Glutamatergic neuron (in vitro differentiated cells): Measurements from ENCODE around the gene TP53BP1. TPM values are rescaled to one million over a fixed set of nuclear protein-coding genes. Genes with fewer than 3 reads are reported as not detected.

Experiments
- DNase-seq: peaks from one replicate; pipeline ENCODE4 v3.0.0; 2022
- H3K27ac Mint-ChIP-seq: one replicate; pipeline ENCODE4 v1.8.0; 2020; ENCODE audit warnings: mild to moderate bottlenecking, mixed read lengths, inconsistent platforms; ENCODE audit not compliant: unreplicated experiment
- H3K27me3 Mint-ChIP-seq: one replicate; pipeline ENCODE4 v1.8.0; 2020; ENCODE audit warnings: mild to moderate bottlenecking, moderate library complexity, mixed read lengths, inconsistent platforms; ENCODE audit not compliant: unreplicated experiment
- H3K36me3 Mint-ChIP-seq: one replicate; pipeline ENCODE4 v1.8.0; 2020; ENCODE audit warnings: mild to moderate bottlenecking, mixed read lengths, inconsistent platforms; ENCODE audit not compliant: unreplicated experiment
- H3K4me1 Mint-ChIP-seq: one replicate; pipeline ENCODE4 v1.8.0; 2020; ENCODE audit warnings: mild to moderate bottlenecking, low read depth, mixed read lengths, inconsistent platforms; ENCODE audit not compliant: unreplicated experiment
- H3K4me3 Mint-ChIP-seq: one replicate; pipeline ENCODE4 v1.8.0; 2020; ENCODE audit warnings: mild to moderate bottlenecking, mixed read lengths, inconsistent platforms; ENCODE audit not compliant: unreplicated experiment
- H3K9me3 Mint-ChIP-seq: one replicate; pipeline ENCODE4 v1.8.0; 2020; ENCODE audit warnings: mild to moderate bottlenecking, moderate library complexity, mixed read lengths, inconsistent platforms; ENCODE audit not compliant: unreplicated experiment
- total RNA-seq: library from RNA; stranded (reverse); fragmentation: NEBNext Ultra II Directional; extraction: Animal tissue kit (Norgen Biotek cat#: 25700); gene quantifications from one replicate; pipeline ENCODE4 v1.2.1, GENCODE V29; 2021; ENCODE audit not compliant: unreplicated experiment
- TF ChIP-seq, protein P1 (sequence below): fragments of 200-600 bp; sonication (generic); IDR thresholded peaks from one replicate; pipeline ENCODE4 v1.5.0; 2021; ENCODE audit not compliant: partially characterized antibody, unreplicated experiment

TP53BP1 gene
- total RNA-seq, 1 donor from 2014 or later, result 142 TPM

DNA sequence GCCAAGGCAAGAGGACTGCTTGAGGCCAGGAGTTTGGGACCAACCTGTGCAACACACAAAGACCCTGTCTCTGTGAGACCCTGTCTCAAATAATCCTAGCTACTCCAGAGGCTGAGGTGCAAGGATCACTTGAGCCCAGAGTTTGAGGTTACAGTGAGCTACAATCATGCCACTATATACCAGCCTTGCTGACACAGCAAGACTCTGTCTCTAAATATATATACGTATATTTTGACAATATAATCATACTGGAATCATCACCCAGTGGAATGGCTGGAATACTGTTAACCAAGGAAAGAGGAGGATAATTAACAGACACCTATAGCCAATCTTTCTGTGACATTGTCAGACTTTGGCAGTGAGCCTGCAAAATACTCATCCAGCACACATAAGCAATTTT is 15.5 kb upstream of the TP53BP1 start:
- Mint-ChIP-seq H3K4me1 (peaks cover 28% of the 10 kb centered on the region), H3K4me3 (peak overlapping the region; percentile 93), H3K9me3 (peaks cover 5% of the 10 kb centered on the region), H3K27ac (peak overlapping the region; percentile 98), H3K27me3 (peaks cover 13% of the 10 kb centered on the region), H3K36me3 (no peaks in the 10 kb centered on the region)
- DNase-seq, result no peak
- TF ChIP-seq, protein P1, sequence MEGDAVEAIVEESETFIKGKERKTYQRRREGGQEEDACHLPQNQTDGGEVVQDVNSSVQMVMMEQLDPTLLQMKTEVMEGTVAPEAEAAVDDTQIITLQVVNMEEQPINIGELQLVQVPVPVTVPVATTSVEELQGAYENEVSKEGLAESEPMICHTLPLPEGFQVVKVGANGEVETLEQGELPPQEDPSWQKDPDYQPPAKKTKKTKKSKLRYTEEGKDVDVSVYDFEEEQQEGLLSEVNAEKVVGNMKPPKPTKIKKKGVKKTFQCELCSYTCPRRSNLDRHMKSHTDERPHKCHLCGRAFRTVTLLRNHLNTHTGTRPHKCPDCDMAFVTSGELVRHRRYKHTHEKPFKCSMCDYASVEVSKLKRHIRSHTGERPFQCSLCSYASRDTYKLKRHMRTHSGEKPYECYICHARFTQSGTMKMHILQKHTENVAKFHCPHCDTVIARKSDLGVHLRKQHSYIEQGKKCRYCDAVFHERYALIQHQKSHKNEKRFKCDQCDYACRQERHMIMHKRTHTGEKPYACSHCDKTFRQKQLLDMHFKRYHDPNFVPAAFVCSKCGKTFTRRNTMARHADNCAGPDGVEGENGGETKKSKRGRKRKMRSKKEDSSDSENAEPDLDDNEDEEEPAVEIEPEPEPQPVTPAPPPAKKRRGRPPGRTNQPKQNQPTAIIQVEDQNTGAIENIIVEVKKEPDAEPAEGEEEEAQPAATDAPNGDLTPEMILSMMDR, result no peak

DNA sequence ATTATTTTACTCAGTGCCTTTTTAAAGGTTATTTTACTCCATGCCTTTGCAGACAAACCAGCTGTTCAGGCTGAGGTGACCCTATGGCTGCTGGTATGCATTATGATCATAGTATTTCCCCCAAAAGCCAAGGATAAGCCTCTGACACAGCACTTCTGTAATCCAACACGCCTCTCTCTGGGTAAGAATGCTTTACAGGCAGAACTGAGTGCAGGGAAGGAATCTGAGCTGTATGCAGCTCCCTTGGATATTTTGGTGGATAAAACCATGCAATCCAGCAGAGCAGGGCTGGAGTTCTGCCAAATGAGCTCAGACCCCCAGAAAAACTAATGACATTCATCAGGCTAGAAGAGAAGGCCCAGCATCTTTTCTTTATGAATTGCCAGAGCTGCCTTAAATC is 12.8 kb upstream of the TP53BP1 start:
- Mint-ChIP-seq H3K4me1 (peaks cover 11% of the 10 kb centered on the region), H3K27me3 (peaks cover 5% of the 10 kb centered on the region), H3K9me3 (peaks cover 3% of the 10 kb centered on the region), H3K36me3 (no peaks in the 10 kb centered on the region), H3K27ac (no peak overlapping the region), H3K4me3 (no peak overlapping the region)
- TF ChIP-seq, protein P1, result no peak
- no peak for DNase-seq

DNA sequence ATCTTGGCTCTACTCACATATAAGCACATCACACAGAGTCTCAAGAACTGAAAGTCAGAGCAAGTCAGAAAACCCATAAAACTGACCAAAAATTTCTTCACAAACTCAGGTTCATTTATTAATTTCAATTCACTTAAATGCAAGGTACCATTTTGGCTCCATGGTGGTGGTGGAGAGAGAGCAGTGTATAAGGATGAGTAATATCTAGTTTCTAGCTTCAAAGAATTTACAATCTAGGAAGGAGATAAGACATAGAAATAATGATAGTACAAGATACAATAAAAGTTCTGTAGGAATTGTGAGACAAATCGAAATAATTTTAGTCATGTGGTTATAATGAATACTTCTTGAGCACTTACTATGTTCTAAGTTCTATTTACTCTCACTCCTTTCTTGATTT is 6.7 kb upstream of the TP53BP1 start:
- Mint-ChIP-seq H3K27ac (no peak overlapping the region), H3K4me3 (no peak overlapping the region), H3K4me1 (no peaks in the 10 kb centered on the region), H3K36me3 (no peaks in the 10 kb centered on the region), H3K9me3 (peaks cover 3% of the 10 kb centered on the region), H3K27me3 (no peaks in the 10 kb centered on the region)
- DNase-seq, result no peak
- TF ChIP-seq, protein P1, result no peak

DNA sequence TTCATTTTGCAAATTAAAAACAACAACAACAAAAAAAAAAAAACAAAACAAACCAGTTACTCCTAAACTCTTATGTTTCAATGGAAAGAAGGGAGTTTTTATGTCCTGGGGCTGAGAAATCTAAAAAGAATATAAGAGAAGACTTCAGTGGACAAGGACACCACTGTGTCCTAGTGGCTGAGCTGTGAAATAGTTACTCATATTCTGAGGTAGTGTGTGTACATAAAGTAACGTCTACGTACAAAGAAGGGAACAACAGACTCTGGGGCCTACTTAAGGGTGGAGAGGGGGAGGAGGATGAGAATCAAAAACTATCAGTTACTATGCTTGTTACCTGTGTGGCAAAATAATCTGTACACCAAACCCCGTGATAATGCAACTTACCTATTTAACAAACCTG is 6.0 kb upstream of the TP53BP1 start:
- H3K27ac Mint-ChIP-seq, result no peak overlapping the region
- no peaks in the 10 kb centered on the region for H3K36me3 Mint-ChIP-seq
- TF ChIP-seq, protein P1, result no peak
- no peak overlapping the region for H3K4me3 Mint-ChIP-seq
- no peak for DNase-seq
- no peaks in the 10 kb centered on the region for H3K27me3 Mint-ChIP-seq
- peaks cover 3% of the 10 kb centered on the region for H3K9me3 Mint-ChIP-seq
- H3K4me1 Mint-ChIP-seq, result peaks cover 4% of the 10 kb centered on the region

DNA sequence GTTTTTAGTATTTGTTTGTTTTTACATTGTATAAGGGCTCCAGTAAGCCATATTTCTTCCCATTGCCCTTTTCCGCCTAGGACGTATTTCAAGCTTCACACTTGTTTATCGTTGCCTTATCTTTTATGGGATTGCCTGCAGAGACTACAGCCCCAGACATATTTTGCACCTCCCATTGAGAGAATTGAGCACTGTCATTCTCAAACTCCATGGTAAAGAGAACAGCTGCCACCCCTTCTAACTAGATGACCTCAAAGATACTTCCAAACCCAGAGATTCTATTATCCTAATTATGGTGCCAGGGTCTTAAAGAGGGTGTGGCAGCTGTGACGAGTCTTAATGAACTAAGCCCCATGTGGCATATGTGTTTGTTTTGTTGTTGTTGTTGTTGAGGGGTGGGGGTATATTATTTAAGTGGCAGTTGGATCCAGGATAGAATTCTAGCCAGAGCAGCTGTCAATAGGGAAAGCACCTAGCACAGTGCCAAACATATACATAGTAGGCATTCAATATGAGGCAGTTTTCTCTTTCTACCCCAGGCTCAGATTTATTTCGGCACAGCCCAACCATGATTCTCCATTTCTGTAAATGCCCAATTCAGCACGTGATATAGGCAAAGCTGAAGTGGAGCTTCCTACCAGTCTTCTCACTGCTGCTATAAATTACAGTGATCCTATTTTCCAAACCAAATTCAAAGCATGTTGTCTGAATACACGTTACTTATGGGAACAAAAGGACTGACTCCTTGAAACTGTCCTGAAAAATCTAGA is 932 bp upstream of the TP53BP1 start:
- H3K27ac Mint-ChIP-seq, result peak overlapping the region; percentile 99
- no peak for DNase-seq
- peaks cover 13% of the 10 kb centered on the region for H3K27me3 Mint-ChIP-seq
- TF ChIP-seq, protein P1, result no peak
- no peaks in the 10 kb centered on the region for H3K36me3 Mint-ChIP-seq
- peaks cover 3% of the 10 kb centered on the region for H3K9me3 Mint-ChIP-seq
- H3K4me3 Mint-ChIP-seq, result peak overlapping the region; percentile 90
- H3K4me1 Mint-ChIP-seq, result peaks cover 24% of the 10 kb centered on the region
